HG02678 (cell line): ENCODE results near the gene ITIH1.
"Not testable (repeated sequence)": the region's sequence is repeated elsewhere in the genome, so short reads cannot be mapped to it uniquely, and the experiment has no call there.

Experiments
- ATAC-seq: cut with Tn5 transposase; IDR thresholded peaks from one replicate; pipeline ENCODE4 v1.9.1; 2021; ENCODE audit warnings: mild to moderate bottlenecking, moderate library complexity; ENCODE audit not compliant: unreplicated experiment

ITIH1 gene

DNA sequence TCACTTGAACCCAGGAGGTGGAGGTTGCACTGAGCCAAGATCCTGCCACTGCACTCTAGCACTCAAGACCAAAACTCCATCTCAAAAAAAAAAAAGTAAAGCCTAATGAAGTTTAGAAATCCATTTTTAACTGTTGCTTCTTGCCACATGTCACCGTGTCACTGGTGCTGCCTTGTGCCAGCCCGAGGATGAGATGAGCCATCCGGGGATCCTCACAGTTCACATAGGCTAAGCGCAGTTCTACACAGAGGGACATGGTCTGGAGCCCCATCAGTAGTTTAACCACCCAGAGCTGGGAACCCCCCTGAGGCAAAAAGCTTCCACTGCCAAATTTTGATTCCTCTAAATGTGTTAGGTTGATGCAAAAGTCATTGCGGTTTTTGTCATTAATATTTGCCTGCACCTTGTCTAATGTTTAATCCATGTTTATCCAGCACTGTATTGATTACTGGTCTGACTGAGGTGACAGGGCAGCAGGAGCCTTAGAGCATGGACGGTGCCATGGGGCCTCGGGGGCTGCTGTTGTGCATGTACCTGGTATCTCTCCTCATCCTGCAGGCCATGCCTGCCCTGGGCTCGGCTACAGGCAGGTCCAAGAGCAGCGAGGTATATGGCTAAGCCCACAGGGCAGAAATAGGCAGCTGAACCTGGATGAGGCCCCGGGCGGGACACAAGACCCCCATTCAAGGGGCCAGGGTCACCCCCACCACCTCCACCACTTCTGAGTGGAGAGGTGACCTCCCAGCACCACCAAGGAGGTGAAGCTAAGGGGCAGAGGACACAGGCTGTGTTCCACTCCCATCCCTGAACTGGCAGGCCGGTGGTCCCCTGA is at the start of gene ITIH1:
ITIH1 (plus strand) TSS at position 473 of the 832 bp plus-strand sequence; CDS start at position 490, 17 bp downstream.
- ATAC-seq = no peak

GRCh38 chr3:52728753-52729152 is 48.6 kb upstream of the ITIH1 start:
- ATAC-seq = not testable (repeated sequence)

DNA sequence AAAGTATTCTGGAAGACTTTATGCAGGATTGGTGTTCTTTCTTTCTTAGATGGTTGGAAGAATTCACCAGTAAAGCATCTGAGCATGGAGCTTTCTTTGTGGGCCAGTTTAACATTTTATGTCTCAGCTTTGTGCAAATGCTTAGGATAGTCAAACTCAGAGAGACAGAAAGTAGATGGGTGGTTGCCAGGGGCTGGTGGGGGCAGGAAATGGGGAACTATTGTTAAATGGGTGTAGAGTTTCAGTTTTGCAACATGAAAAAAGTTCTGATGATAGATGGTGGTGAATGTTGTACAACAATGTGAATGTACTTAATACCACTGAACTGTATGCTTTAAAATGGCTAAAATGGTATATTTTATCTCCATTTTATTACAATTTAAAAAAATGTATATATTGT is 46.7 kb upstream of the ITIH1 start:
- ATAC-seq = no peak

- ATAC-seq = no peak
These were observed 45.8 kb upstream of the ITIH1 start for GRCh38 chr3:52731590-52731989.

DNA sequence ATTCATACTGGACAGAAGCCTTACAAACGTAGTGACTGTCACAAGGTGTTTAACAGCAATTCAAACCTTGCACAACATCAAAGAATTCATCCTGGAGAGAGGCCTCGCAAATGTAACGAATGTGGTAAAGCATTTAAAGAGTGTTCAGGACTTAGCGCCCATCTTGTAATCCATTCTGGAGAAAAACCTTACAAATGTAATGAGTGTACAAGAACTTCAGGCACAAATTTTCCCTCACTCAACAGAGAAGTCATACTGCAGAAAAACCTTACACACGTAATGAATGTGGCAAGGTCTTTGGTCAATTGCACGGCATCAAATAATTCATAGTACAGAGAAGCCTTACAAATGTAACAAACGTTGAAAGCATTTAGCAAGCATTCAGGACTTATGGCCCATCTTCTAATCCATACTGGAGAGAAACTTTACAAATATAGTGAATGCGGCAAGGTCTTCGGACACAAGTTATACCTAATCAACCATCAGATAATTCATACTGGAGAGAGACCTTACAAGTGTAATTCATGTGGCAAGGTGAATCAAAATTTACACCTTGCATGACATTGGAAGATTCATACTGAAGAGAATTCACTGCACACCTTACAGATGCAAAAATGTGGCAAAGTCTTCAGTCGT is 44.0 kb upstream of the ITIH1 start:
- no peak for ATAC-seq

DNA sequence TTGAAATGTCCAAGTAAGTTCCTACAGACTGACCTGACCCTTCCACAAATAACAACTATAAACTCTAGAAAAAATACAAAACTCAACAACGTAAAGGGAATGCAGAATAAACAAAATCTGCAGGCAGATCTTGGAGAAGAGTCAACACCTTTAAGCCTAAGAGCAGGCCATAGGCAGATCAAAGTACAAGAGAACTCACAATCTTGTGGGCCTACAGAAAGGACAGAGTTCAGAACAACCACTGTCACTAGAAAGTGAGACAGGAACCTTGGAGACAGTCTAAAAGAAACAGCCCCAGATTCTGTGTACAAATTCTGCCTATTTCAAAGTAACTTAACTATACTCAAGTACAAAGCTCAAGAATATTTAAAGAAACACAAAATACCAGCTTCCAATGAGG is 37.7 kb upstream of the ITIH1 start:
- no peak for ATAC-seq

GRCh38 chr3:52742418-52743041 is 34.9 kb upstream of the ITIH1 start:
- ATAC-seq = no peak

- ATAC-seq = no peak
These were observed 34.2 kb upstream of the ITIH1 start for GRCh38 chr3:52743152-52743551.

DNA sequence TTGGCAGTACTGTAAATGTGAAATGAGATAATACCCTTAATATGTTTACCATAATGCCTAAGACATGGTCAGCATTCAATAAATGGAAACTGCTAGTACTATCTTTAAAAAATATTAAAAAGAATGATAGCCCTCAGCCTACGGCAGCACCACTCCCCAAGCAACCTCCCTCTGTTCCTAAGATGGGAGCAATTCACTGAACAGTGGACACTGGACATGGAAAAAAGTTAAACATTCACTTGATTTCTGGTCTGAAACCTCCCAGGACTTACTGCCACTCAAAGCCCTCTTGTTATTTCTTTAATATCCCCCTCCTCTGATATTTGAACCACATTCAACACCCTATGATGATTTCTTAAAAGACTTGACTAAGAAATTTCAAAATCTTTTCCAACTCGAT is 33.7 kb upstream of the ITIH1 start:
- no peak for ATAC-seq

- no peak for ATAC-seq
These were observed 25.2 kb upstream of the ITIH1 start for GRCh38 chr3:52752045-52752660.

- no peak for ATAC-seq
These were observed 23.0 kb upstream of the ITIH1 start for GRCh38 chr3:52754373-52754772.

DNA sequence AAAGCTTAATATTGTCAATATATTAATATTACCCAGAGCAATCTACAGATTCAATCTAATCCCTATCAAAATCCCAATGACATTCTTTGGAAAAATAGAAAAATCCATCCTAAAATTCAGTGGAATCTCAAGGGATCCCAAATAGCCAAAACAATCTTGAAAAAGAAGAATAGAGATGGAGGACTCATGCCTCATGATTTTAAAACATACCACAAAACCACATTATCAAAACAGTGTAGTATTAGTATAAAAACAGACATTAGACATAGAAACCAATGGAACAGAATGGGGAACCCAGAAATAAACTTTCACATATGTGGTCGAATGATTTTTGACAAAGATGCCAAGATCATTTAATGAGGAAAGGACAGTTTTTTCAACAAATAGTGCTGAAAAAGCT is 21.3 kb upstream of the ITIH1 start:
- ATAC-seq = no peak

DNA sequence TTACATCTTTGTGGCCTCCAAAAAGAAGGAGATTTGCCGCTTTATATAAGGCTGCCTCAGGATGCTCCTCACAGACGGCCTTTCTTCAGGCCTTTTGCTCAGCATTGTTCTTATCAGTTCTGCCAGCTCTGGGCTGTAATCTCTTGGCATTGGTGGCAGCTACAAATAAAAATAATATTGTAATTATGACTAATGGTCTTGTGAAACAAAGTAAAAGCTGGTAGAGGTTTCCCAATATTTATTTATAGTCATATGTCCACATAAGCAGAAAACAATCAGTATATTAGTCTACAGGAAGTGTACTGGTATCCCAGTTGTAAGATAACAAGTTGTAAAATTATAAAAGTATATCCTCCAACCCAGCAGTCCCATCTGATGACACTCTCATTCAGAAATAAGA is 13.9 kb upstream of the ITIH1 start:
- no peak for ATAC-seq

DNA sequence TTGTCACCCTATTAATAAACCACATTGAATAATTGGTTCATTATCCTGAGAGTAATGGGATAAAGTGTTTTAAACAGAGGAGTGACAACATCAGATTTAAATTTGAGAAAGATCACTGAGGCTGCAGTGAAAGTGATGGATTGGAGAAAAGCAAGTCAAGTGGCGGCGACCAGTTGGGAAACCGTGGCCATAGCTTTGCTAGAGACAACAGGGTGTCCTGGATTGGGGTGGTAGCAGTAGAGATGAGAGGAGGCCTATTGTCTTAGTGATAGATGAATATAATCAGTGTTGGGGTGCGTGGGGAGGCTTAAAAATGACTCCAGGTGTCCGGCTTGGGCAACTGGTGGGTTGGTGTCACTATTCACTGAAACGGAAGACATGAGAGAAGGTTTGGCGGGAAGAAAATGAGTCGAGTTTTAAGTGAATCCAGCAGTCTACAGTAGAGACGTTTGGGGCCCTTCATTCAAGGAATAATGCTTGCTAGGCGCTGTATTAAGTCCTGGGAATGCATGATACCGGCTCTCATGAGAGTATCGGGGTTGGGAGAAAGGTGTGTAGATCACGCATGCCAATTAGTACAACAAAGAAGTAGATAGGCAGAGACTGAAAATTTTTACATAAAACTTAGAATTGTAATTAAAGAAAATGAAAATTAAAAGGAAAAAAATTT is 7.5 kb upstream of the ITIH1 start:
- no peak for ATAC-seq

- peak; percentile 94 for ATAC-seq
These were observed 6.7 kb upstream of the ITIH1 start, which contains the start of gene NEK4 for GRCh38 chr3:52770496-52771333. Gene NEK4 (minus strand): TSS chr3:52770940. CDS start chr3:52770746, 194 bp downstream.

DNA sequence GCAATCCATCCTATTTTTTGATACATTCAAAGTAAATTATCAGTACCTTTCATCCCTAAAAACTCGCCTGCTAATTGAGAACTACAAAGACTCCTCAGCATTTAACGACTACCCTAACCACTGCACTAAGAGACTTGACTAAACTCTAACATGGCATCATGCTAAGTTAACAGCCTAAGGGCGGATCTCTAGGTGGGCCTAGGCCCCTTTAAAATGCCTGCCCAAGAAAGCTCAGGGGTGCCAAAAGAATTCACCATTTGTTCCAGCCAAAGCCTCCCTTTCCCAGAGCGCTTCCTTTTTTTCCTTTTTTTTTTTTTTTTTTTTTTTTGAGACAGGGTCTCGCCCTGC is 6.1 kb upstream of the ITIH1 start:
- no peak for ATAC-seq

GRCh38 chr3:52771702-52772101 is 5.7 kb upstream of the ITIH1 start:
- ATAC-seq = no peak

- no peak for ATAC-seq
These were observed 3.9 kb upstream of the ITIH1 start for GRCh38 chr3:52773361-52774065.

DNA sequence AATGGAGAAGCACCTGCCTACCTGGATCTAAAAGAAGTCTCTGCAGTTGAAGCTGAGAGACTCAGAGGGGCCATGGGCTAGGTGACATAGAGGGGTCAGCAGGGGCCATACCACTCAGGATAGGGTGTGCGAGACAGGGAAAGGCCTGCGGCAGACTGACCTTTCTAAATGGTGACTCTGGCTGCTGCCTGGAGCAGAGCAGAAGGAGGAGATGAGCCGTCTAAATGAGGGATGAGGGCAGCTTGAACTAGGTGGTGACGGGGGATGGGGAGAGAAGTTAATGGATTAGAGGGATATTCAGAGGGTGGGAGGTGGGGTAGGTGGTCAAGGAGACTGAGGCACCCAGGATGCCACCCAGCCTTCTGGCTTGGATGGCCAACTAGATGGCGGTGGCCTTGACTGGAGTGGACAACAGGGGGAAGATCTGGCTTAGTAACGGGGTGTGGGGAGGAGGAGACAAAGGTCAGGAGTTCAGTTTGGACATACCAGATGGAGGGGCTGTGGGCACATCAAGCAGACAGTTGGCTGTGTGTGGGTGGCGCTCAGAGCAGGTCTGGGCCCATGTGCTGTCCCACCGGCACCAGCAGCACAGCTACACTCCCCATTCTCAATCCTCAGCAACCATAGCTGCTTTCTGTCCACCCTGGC is 3.2 kb upstream of the ITIH1 start:
- ATAC-seq = no peak
